Fibroblast of lung (primary cell): Measurements from ENCODE around the gene NOS1AP. TPM values are rescaled to one million over a fixed set of nuclear protein-coding genes. Genes with fewer than 3 reads are reported as not detected.
A peak's percentile ranks its signal among the peaks of the same experiment; 100 is the strongest.
"Not testable (repeated sequence)": the region's sequence is repeated elsewhere in the genome, so short reads cannot be mapped to it uniquely, and the experiment has no call there.

Experiments used
- DNase-seq, 2 donors: peaks; one replicate each; pipeline versions ENCODE4 v3.0.0 to v3.0.0-alpha.2; 2010; ENCODE audit warnings: low read depth in 2 of 2
- H2AFZ ChIP-seq: 2 replicates; pipeline ENCODE4 v1.5.1; 2012; ENCODE audit warnings: low read length, control low read depth, inconsistent platforms
- H3K27ac ChIP-seq: 2 replicates; pipeline ENCODE4 v1.5.1; 2011; ENCODE audit warnings: low read length, control low read depth; ENCODE audit not compliant: insufficient read depth
- H3K27me3 ChIP-seq: 2 replicates; pipeline ENCODE4 v1.5.1; 2011; ENCODE audit warnings: mild to moderate bottlenecking, low read length; ENCODE audit not compliant: control insufficient read depth, insufficient read depth
- H3K36me3 ChIP-seq: 2 replicates; pipeline ENCODE4 v1.5.1; 2011; ENCODE audit warnings: low read length; ENCODE audit not compliant: control insufficient read depth, insufficient read depth
- H3K4me1 ChIP-seq: 2 replicates; pipeline ENCODE4 v1.5.1; 2011; ENCODE audit warnings: low read length; ENCODE audit not compliant: control insufficient read depth, insufficient read depth; ENCODE audit errors: extremely low read depth
- H3K4me2 ChIP-seq: 2 replicates; pipeline ENCODE4 v1.5.1; 2011; ENCODE audit warnings: low read length, control low read depth; ENCODE audit not compliant: insufficient read depth; ENCODE audit errors: extremely low read depth
- H3K4me3 ChIP-seq, 4 experiments: fragments of 200-600 bp in 1 of 4; sonication (generic) in 1 of 4; replicated peaks in 1 of 4; 2 replicates each; pipeline ENCODE4 v1.5.1; 2011 to 2016; ENCODE audit warnings: low read length in 4 of 4, low read depth in 3 of 4, mild to moderate bottlenecking in 3 of 4, control low read depth in 2 of 4, inconsistent platforms in 1 of 4, mixed read lengths in 1 of 4; ENCODE audit not compliant: insufficient read depth in 1 of 4; ENCODE audit errors: control extremely low read depth in 1 of 4
- H3K79me2 ChIP-seq: 2 replicates; pipeline ENCODE4 v1.5.1; 2012; ENCODE audit warnings: mild to moderate bottlenecking, low read length, inconsistent platforms; ENCODE audit not compliant: control insufficient read depth, insufficient read depth
- H3K9ac ChIP-seq: 2 replicates; pipeline ENCODE4 v1.5.1; 2011; ENCODE audit warnings: mild to moderate bottlenecking, low read length, control low read depth; ENCODE audit not compliant: insufficient read depth
- H3K9me3 ChIP-seq: 2 replicates; pipeline ENCODE4 v1.5.1; 2012; ENCODE audit warnings: low read depth, low read length; ENCODE audit not compliant: control insufficient read depth, insufficient read depth
- H4K20me1 ChIP-seq: 2 replicates; pipeline ENCODE4 v1.5.1; 2011; ENCODE audit warnings: low read length; ENCODE audit not compliant: control insufficient read depth, insufficient read depth; ENCODE audit errors: extremely low read depth
- CTCF ChIP-seq, 2 donors: IDR thresholded peaks in 1 of 2; conservative IDR thresholded peaks in 1 of 2; 1 replicate in 1 of 2; 2 replicates in 1 of 2; pipeline ENCODE4 v1.5.1; 2011 to 2012; ENCODE audit warnings: low read length in 2 of 2, control low read depth in 1 of 2, inconsistent platforms in 1 of 2, low read depth in 1 of 2, mild to moderate bottlenecking in 1 of 2
- EZH2 ChIP-seq: IDR thresholded peaks from 2 replicates; pipeline ENCODE4 v1.5.1; 2012; ENCODE audit warnings: low read length, control low read depth, mild to moderate bottlenecking; ENCODE audit errors: missing control alignments
- polyA plus RNA-seq, 2 donors: library from polyadenylated mRNA; depleted of rRNA in 1 of 2; stranded (reverse) in 1 of 2; unstranded in 1 of 2; fragments of >200 nt; gene quantifications; 2 replicates each; pipeline ENCODE4 v1.2.1, GENCODE V29; 2011 to 2012; ENCODE audit warnings: missing spikeins in 1 of 2
- total RNA-seq: library from RNA; depleted of rRNA; stranded (reverse); fragments of >200 nt; gene quantifications from 2 replicates; pipeline ENCODE4 v1.2.1, GENCODE V29; 2014

The NOS1AP gene
- total and polyA plus RNA-seq, 2 donors (not counting 1 experiment from before 2014, with no cell fraction given): 0.14 to 0.17 TPM

GRCh38 chr1:162080472-162081015, 11.1 kb downstream of the NOS1AP start:
- Histone ChIP-seq H3K36me3 (no peaks in the 10 kb centered on the region), H3K4me3 (no peak overlapping the region), H3K27ac (no peak overlapping the region), H3K4me2 (no peak overlapping the region), H3K27me3 (peaks cover 11% of the 10 kb centered on the region), H2AFZ (no peak overlapping the region), H3K9me3 (no peaks in the 10 kb centered on the region), H3K4me1 (no peaks in the 10 kb centered on the region), H3K79me2 (no peaks in the 10 kb centered on the region), H3K9ac (no peak overlapping the region), H4K20me1 (no peaks in the 10 kb centered on the region)
- no peak for DNase-seq
- TF ChIP-seq EZH2 (no peak), CTCF (conservative IDR thresholded peaks at IDR 0.05 in 1 of 2, IDR thresholded peaks at IDR 0.05 in 1 of 2; ENCODE audit: low read depth in 1 of 2, low read length in 2 of 2) (no peak)

- no peaks in the 10 kb centered on the region for H3K9me3 ChIP-seq
- H3K4me3 ChIP-seq: no peak overlapping the region
- H3K36me3 ChIP-seq: no peaks in the 10 kb centered on the region
- H3K4me2 ChIP-seq: no peak overlapping the region
- no peak overlapping the region for H2AFZ ChIP-seq
- peaks cover 11% of the 10 kb centered on the region for H3K27me3 ChIP-seq
- H4K20me1 ChIP-seq: no peaks in the 10 kb centered on the region
- H3K4me1 ChIP-seq: no peaks in the 10 kb centered on the region
- no peak for TF ChIP-seq CTCF (conservative IDR thresholded peaks at IDR 0.05 in 1 of 2, IDR thresholded peaks at IDR 0.05 in 1 of 2; ENCODE audit: low read depth in 1 of 2, low read length in 2 of 2)
- DNase-seq: peak in 1 of 2 donors; percentile 27
- H3K27ac ChIP-seq: no peak overlapping the region
- H3K9ac ChIP-seq: no peak overlapping the region
- no peaks in the 10 kb centered on the region for H3K79me2 ChIP-seq
Measured at GRCh38 chr1:162081316-162081715, 11.8 kb downstream of the NOS1AP start.

- H3K27me3 ChIP-seq: peaks cover 11% of the 10 kb centered on the region
- not testable (repeated sequence) for H3K4me3 ChIP-seq, H3K79me2 ChIP-seq, H3K4me2 ChIP-seq, H3K9ac ChIP-seq, H3K4me1 ChIP-seq, H3K27ac ChIP-seq, H3K36me3 ChIP-seq, H3K9me3 ChIP-seq, H2AFZ ChIP-seq, H4K20me1 ChIP-seq, DNase-seq
Measured at GRCh38 chr1:162082080-162082479, 12.6 kb downstream of the NOS1AP start.
